GM21786 (cell line): ENCODE measurements around the gene KCNK4.

Experiments
- ATAC-seq: cut with Tn5 transposase; IDR thresholded peaks from one replicate; pipeline ENCODE4 v1.9.1; 2021; ENCODE audit not compliant: unreplicated experiment

Gene KCNK4

DNA sequence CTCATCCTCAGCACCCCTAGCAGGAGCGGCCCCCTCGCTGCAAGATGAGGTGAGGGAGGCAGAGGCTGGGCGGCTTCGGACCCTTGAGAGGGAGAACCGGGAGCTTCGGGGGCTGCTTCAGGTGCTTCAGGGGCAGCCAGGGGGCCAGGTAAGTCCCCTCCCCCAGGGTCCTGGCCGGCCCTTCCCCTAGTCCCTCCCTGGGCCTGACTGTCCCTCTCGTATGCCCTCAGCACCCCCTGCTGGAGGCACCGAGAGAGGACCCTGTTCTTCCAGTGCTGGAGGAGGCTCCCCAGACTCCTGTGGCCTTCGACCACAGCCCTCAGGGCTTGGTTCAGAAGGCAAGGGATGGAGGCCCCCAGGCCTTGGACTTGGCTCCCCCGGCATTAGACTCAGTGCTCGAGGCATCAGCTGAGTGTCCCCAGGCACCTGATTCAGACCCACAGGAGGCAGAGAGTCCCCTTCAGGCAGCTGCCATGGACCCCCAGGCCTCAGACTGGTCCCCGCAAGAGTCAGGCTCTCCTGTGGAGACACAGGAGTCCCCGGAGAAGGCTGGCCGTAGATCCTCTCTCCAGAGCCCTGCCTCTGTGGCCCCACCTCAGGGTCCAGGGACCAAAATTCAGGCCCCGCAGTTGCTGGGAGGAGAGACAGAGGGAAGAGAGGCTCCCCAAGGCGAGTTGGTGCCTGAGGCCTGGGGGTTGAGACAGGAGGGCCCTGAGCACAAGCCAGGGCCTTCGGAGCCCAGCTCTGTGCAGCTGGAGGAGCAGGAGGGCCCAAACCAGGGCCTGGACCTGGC lies 52.9 kb downstream of the KCNK4 start:
- no peak for ATAC-seq

DNA sequence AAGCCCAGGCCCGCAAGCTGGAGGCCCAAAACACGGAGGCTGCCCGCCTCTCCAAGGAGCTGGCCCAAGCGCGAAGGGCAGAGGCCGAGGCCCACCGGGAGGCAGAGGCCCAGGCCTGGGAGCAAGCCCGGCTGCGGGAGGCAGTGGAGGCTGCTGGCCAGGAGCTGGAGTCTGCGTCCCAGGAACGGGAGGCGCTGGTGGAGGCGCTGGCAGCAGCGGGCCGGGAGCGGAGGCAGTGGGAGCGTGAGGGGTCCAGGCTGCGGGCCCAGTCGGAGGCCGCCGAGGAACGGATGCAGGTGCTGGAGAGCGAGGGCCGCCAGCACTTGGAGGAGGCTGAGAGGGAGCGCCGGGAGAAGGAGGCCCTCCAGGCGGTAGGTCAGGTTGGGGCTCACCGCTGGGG lies 53.7 kb downstream of the KCNK4 start:
- ATAC-seq, result no peak

DNA sequence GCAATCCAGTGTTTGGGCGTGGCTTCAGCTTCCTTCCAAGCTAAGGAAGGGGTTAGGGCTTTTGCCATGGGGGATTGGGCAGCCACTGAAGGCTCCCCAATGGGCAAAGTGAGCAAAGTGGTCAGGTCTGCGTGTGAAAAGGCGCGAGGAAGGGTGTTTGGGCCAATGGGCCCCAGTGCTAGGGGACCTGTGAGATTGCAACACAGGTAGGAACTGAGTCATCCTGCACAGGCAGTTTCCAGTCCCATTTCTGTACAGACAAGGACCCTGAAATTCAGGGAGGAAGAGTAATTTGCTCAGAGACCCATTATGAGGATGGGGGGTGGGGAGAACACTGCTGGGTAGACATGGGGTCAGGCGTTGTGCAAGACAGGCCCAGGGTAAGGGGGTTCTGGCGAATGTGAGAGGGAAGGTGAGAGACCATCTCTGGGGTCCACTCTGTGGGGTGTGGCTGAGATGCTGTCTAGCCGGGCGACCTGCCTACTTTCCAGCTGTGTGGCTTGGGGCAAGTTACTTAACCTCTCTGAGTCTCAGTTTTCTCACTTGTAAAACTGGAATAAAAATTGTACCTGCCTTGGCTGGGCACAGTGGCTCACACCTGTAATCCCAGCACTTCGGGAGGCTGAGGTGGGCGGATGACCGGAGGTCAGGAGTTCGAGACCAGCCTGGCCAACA lies 56.2 kb downstream of the KCNK4 start:
- no peak for ATAC-seq

- no peak for ATAC-seq
Observed at GRCh38 chr11:64348383-64349024, 57.4 kb downstream of the KCNK4 start.

GRCh38 chr11:64349025-64349387 lies 57.9 kb downstream of the KCNK4 start:
- no peak for ATAC-seq

- ATAC-seq, result no peak
Observed at GRCh38 chr11:64349404-64349803, 58.3 kb downstream of the KCNK4 start.
